BE2C (cell line): Measurements from ENCODE around the gene HTRA2.

Source experiments
- DNase-seq: peaks from one replicate; pipeline ENCODE4 v3.0.0-alpha.2; 2020
- H3K27me3 ChIP-seq: fragments of 250-450 bp; sonication (Bioruptor Pico); 2 replicates; pipeline ENCODE4 v1.5.1; 2020; ENCODE audit warnings: mild to moderate bottlenecking
- H3K36me3 ChIP-seq: fragments of 250-450 bp; sonication (Bioruptor Pico); 2 replicates; pipeline ENCODE4 v1.5.1; 2020; ENCODE audit warnings: mild to moderate bottlenecking
- H3K4me1 ChIP-seq: fragments of 250-450 bp; sonication (Bioruptor Pico); 2 replicates; pipeline ENCODE4 v1.5.1; 2020
- H3K4me3 ChIP-seq: 2 replicates; pipeline ENCODE4 v1.5.1; 2011; ENCODE audit warnings: low read depth, low read length
- H3K9me3 ChIP-seq: fragments of 250-450 bp; sonication (Bioruptor Pico); 2 replicates; pipeline ENCODE4 v1.5.1; 2020
- TF ChIP-seq, protein P1 (sequence below): IDR thresholded peaks from 2 replicates; pipeline ENCODE4 v1.5.1; 2012; ENCODE audit warnings: mild to moderate bottlenecking, low read depth, low read length

The HTRA2 gene

GRCh38 chr2:74525717-74526648, 3.8 kb upstream of the HTRA2 start, which contains the start of gene DQX1:
TSS of gene DQX1 (minus strand) at chr2:74526231. CDS start at chr2:74525729, 502 bp downstream.
- no peak within 1 kb of the TSS for H3K4me3 ChIP-seq
- DNase-seq = no peak

GRCh38 chr2:74526649-74527230, 3.0 kb upstream of the HTRA2 start:
- H3K9me3 ChIP-seq = no peaks in the 10 kb centered on the region
- no peak overlapping the region for H3K4me3 ChIP-seq
- no peaks in the 10 kb centered on the region for H3K27me3 ChIP-seq
- H3K36me3 ChIP-seq = peaks cover 26% of the 10 kb centered on the region
- no peak for DNase-seq
- H3K4me1 ChIP-seq = no peaks in the 10 kb centered on the region
- TF ChIP-seq, protein P1, sequence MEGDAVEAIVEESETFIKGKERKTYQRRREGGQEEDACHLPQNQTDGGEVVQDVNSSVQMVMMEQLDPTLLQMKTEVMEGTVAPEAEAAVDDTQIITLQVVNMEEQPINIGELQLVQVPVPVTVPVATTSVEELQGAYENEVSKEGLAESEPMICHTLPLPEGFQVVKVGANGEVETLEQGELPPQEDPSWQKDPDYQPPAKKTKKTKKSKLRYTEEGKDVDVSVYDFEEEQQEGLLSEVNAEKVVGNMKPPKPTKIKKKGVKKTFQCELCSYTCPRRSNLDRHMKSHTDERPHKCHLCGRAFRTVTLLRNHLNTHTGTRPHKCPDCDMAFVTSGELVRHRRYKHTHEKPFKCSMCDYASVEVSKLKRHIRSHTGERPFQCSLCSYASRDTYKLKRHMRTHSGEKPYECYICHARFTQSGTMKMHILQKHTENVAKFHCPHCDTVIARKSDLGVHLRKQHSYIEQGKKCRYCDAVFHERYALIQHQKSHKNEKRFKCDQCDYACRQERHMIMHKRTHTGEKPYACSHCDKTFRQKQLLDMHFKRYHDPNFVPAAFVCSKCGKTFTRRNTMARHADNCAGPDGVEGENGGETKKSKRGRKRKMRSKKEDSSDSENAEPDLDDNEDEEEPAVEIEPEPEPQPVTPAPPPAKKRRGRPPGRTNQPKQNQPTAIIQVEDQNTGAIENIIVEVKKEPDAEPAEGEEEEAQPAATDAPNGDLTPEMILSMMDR = no peak

More at GRCh38 chr2:74525717-74526648, 3.8 kb upstream of the HTRA2 start, which contains the start of gene DQX1:
- no peaks in the 10 kb centered on the region for H3K27me3 ChIP-seq
- no peaks in the 10 kb centered on the region for H3K4me1 ChIP-seq
- H3K36me3 ChIP-seq = peaks cover 26% of the 10 kb centered on the region
- TF ChIP-seq, protein P1 = no peak
- no peaks in the 10 kb centered on the region for H3K9me3 ChIP-seq

DNA sequence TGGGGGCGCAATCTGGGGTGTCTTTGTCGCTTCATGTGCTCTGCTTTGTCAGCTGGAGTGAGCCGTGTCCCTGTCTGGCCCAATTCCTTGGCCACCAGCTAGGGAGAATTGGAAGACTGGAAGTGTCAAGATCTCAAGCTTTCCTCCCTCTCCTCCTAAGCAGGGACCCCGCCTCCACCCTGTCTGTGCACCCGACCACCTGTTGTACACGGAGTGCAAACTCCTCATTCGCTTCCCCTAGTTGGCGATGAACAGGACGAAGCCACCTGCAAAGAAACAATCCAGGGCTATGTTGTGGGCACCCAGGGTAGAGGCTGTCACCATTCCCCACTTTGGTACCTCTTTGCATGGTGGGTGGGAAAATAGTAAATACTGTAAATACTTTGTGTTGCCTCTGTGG, 2.0 kb upstream of the HTRA2 start:
- TF ChIP-seq, protein P1 = no peak
- DNase-seq = no peak
- no peaks in the 10 kb centered on the region for H3K4me1 ChIP-seq
- H3K27me3 ChIP-seq = no peaks in the 10 kb centered on the region
- H3K36me3 ChIP-seq = peaks cover 30% of the 10 kb centered on the region
- H3K4me3 ChIP-seq = no peak overlapping the region
- no peaks in the 10 kb centered on the region for H3K9me3 ChIP-seq

DNA sequence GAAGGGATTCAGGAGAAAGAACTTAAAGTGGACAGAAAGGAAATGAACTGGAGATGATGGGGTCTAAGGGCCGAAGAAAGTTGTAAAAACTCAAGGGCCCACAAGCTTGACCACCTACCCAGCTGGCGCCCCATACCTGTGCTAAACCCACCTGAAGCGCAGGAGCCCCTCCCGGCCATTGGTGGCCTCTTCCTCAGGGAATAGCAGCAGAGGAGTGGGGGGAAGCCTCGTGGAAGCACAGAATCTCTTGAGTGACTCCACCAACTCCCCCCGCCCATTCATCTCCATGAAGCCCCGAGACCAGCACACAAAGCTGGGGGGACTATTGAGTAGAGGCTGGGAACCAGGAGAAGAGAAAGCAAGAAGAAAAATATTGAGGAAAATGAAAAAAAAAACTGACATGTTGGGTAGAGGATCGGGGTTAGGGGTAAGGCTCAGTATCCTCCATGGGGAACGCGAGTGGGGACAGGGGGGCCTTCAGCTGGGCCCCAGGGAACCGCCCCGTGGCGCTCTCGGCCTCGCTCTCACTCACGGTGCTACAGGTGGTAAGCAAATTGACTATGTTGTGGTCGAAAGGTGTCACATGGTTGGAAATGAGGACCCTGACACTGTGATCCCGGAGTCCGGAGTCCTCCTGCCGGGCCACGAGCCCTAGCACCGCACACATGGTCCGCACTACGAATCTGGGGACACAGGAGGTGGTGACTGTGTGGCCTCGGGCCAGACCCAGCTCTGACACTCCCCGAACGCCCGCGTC, 955 bp upstream of the HTRA2 start:
- H3K27me3 ChIP-seq = no peaks in the 10 kb centered on the region

GRCh38 chr2:74530239-74531187, 780 bp downstream of the HTRA2 start:
- Histone ChIP-seq H3K4me1 (no peaks in the 10 kb centered on the region), H3K27me3 (no peaks in the 10 kb centered on the region), H3K9me3 (no peaks in the 10 kb centered on the region), H3K4me3 (peak overlapping the region; percentile 87), H3K36me3 (peaks cover 28% of the 10 kb centered on the region)
- peak; percentile 35 for DNase-seq
- TF ChIP-seq, protein P1 = no peak

More for the DNA sequence above, 955 bp upstream of the HTRA2 start:
- peaks cover 31% of the 10 kb centered on the region for H3K36me3 ChIP-seq
- DNase-seq = no peak
- H3K4me3 ChIP-seq = peak overlapping the region; percentile 87
- TF ChIP-seq, protein P1 = no peak
- no peaks in the 10 kb centered on the region for H3K9me3 ChIP-seq
- no peaks in the 10 kb centered on the region for H3K4me1 ChIP-seq
